ENCODE measurements around the gene OR6S1. TPM values are rescaled to one million over a fixed set of nuclear protein-coding genes. Genes with fewer than 3 reads are reported as not detected.
A peak's percentile ranks its signal among the peaks of the same experiment; 100 is the strongest.

OR6S1 gene
- total RNA-seq, 2 donors from 2014 or later: not detected

GRCh38 chr14:20682435-20683124 lies 41.1 kb upstream of the OR6S1 start:
- WGBS: under 1% methylated on average over 39 of the region's 40 CpGs
- no peaks in the 10 kb centered on the region for H3K4me1 ChIP-seq (replicated peaks)

GRCh38 chr14:20682127-20682434 lies 40.6 kb upstream of the OR6S1 start:
- 0% methylated on average over 11 of the region's 11 CpGs for WGBS
- intact Hi-C loops (cut with DNase I): loop anchor here (2.0 to 5.0 kb wide), 4 partner anchors 50 to 420 kb away; partner anchors contain the start of genes PIP4P1 and TMEM253
- Histone ChIP-seq H3K27ac (peak overlapping the region; percentile 99 to 100), H3K4me3 (peak overlapping the region; percentile 65 to 73), H3K36me3 (no peaks in the 10 kb centered on the region), H3K27me3 (replicated peaks; ENCODE audit: insufficient read depth) (no peaks in the 10 kb centered on the region), H3K4me1 (replicated peaks) (no peaks in the 10 kb centered on the region), H3K9me3 (no peaks in the 10 kb centered on the region)
- no peak for DNase-seq (ENCODE audit: low spot score)
- TF ChIP-seq CTCF (IDR thresholded peaks at IDR 0.05): peak in 1 of 4 experiments; percentile 30
- no peak for TF ChIP-seq POLR2AphosphoS5 (IDR thresholded peaks at IDR 0.05)

More at GRCh38 chr14:20682435-20683124, 41.1 kb upstream of the OR6S1 start:
- peak; percentile 90 for DNase-seq (ENCODE audit: low spot score)
- H3K36me3 ChIP-seq: no peaks in the 10 kb centered on the region
- no peaks in the 10 kb centered on the region for H3K9me3 ChIP-seq
- peak; percentile 91 for TF ChIP-seq POLR2A (IDR thresholded peaks at IDR 0.05)
- TF ChIP-seq POLR2AphosphoS5 (IDR thresholded peaks at IDR 0.05): peak; percentile 88
- TF ChIP-seq CTCF (IDR thresholded peaks at IDR 0.05): no peak
- intact Hi-C loops (cut with DNase I): loop anchor here (2.0 to 5.0 kb wide), 4 partner anchors 50 to 420 kb away; partner anchors contain the start of genes PIP4P1 and TMEM253
- H3K27me3 ChIP-seq (replicated peaks; ENCODE audit: insufficient read depth): no peaks in the 10 kb centered on the region
- peak overlapping the region; percentile 99 to 100 for H3K27ac ChIP-seq
- H3K4me3 ChIP-seq: peak overlapping the region; percentile 65 to 73

GRCh38 chr14:20681348-20682126 lies 40.0 kb upstream of the OR6S1 start:
- no peaks in the 10 kb centered on the region for H3K36me3 ChIP-seq
- H3K9me3 ChIP-seq: no peaks in the 10 kb centered on the region
- intact Hi-C loops (cut with DNase I): loop anchor here (2.0 to 5.0 kb wide), 4 partner anchors 49 to 421 kb away; partner anchors contain the start of genes PIP4P1 and TMEM253
- WGBS: under 1% methylated on average over 25 of the region's 25 CpGs
- H3K4me3 ChIP-seq: peak overlapping the region; percentile 65 to 73
- DNase-seq (ENCODE audit: low spot score): peak; percentile 76
- H3K27ac ChIP-seq: peak overlapping the region; percentile 99 to 100
- H3K4me1 ChIP-seq (replicated peaks): no peaks in the 10 kb centered on the region
- H3K27me3 ChIP-seq (replicated peaks; ENCODE audit: insufficient read depth): no peaks in the 10 kb centered on the region
- TF ChIP-seq POLR2AphosphoS5 (IDR thresholded peaks at IDR 0.05): peak; percentile 63
- TF ChIP-seq CTCF (IDR thresholded peaks at IDR 0.05): no peak
- peak; percentile 6 for TF ChIP-seq POLR2A (IDR thresholded peaks at IDR 0.05)

GRCh38 chr14:20680843-20681347 lies 39.4 kb upstream of the OR6S1 start:
- no peak for DNase-seq (ENCODE audit: low spot score)
- intact Hi-C loops (cut with DNase I): loop anchor here (5.0 kb wide), 3 partner anchors 49 to 421 kb away; partner anchors contain the start of genes PIP4P1 and TMEM253

More at GRCh38 chr14:20680843-20681347, 39.4 kb upstream of the OR6S1 start:
- Histone ChIP-seq H3K4me1 (replicated peaks) (no peaks in the 10 kb centered on the region), H3K27ac (peak overlapping the region; percentile 99 to 100), H3K9me3 (no peaks in the 10 kb centered on the region), H3K27me3 (replicated peaks; ENCODE audit: insufficient read depth) (no peaks in the 10 kb centered on the region), H3K36me3 (no peaks in the 10 kb centered on the region), H3K4me3 (peak overlapping the region; percentile 65 to 73)
- no peak for TF ChIP-seq POLR2A (IDR thresholded peaks at IDR 0.05)
- TF ChIP-seq POLR2AphosphoS5 (IDR thresholded peaks at IDR 0.05): no peak
- peak in 1 of 4 experiments; percentile 1 for TF ChIP-seq CTCF (IDR thresholded peaks at IDR 0.05)
- 9% methylated on average over 7 of the region's 7 CpGs for WGBS
